Suprapubic skin (tissue), 4 donors: Measurements from ENCODE around the gene EYS.

Experiments
- EP300 ChIP-seq: sonication (generic); formaldehyde crosslinking; IDR thresholded peaks from one replicate; pipeline ENCODE4 v1.6.1; 2017; ENCODE audit warnings: antibody characterized with exemption
- POLR2A ChIP-seq, 2 donors: fragments of 450-650 bp; IDR thresholded peaks; one replicate each; pipeline ENCODE4 v1.6.1; 2017; ENCODE audit warnings: antibody characterized with exemption in 2 of 2, mild to moderate bottlenecking in 2 of 2, moderate library complexity in 2 of 2
- POLR2AphosphoS5 ChIP-seq, 3 donors: sonication (generic); formaldehyde crosslinking; IDR thresholded peaks; one replicate each; pipeline ENCODE4 v1.6.1; 2017; ENCODE audit warnings: antibody characterized with exemption in 3 of 3
- TF ChIP-seq, protein P1 (sequence below), 2 donors: fragments of 200-600 bp in 1 of 2; fragments of 450-650 bp in 1 of 2; sonication (generic) in 1 of 2; IDR thresholded peaks; one replicate each; pipeline ENCODE4 v1.5.1; 2016 to 2019; ENCODE audit warnings: antibody characterized with exemption in 2 of 2, mild to moderate bottlenecking in 1 of 2, moderate library complexity in 1 of 2

DNA sequence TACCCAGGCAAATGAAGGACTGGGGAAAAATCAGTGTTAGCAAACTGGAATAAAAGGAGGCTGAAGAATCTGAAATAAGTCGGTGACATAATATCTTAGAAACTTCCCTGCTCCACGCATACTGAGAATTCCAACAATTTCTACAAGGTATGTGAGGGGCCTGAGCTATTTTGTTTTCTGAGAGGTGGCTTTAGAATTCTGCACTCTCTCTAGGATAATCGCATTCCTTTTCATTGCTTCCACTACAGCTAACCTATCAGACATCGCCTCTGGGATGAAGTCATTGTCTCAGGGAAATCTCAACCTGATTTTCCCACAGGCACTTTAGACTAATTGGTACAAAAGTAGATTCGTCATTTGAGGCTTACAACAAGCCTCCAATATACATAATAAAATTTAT, 1330.6 kb downstream of the EYS start:
- TF ChIP-seq, protein P1, sequence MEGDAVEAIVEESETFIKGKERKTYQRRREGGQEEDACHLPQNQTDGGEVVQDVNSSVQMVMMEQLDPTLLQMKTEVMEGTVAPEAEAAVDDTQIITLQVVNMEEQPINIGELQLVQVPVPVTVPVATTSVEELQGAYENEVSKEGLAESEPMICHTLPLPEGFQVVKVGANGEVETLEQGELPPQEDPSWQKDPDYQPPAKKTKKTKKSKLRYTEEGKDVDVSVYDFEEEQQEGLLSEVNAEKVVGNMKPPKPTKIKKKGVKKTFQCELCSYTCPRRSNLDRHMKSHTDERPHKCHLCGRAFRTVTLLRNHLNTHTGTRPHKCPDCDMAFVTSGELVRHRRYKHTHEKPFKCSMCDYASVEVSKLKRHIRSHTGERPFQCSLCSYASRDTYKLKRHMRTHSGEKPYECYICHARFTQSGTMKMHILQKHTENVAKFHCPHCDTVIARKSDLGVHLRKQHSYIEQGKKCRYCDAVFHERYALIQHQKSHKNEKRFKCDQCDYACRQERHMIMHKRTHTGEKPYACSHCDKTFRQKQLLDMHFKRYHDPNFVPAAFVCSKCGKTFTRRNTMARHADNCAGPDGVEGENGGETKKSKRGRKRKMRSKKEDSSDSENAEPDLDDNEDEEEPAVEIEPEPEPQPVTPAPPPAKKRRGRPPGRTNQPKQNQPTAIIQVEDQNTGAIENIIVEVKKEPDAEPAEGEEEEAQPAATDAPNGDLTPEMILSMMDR (IDR thresholded peaks at IDR 0.05), result no peak
- no peak for TF ChIP-seq POLR2AphosphoS5 (IDR thresholded peaks at IDR 0.05)
- no peak for TF ChIP-seq POLR2A (IDR thresholded peaks at IDR 0.05)
- TF ChIP-seq EP300, result no peak
